Measurements from ENCODE around the gene GNG12. TPM values are rescaled to one million over a fixed set of nuclear protein-coding genes. Genes with fewer than 3 reads are reported as not detected.
A peak's percentile ranks its signal among the peaks of the same experiment; 100 is the strongest.

GNG12 gene
- total RNA-seq, 1 experiment from 2014 or later: 23.7 TPM

GRCh38 chr1:67708606-67709005 lies 124.7 kb downstream of the GNG12 start:
- CTCF ChIA-PET: interaction anchor here (1.4 kb wide), 1 partner anchor 173 kb away, joined by 3 read pairs; no protein-coding TSS in a partner anchor
- peaks cover 11% of the 10 kb centered on the region for H3K36me3 Mint-ChIP-seq
- H3K27ac Mint-ChIP-seq: no peak overlapping the region
- POLR2A ChIA-PET: no interaction called here
- TF ChIP-seq FOXJ3 (CRISPR knock-in tag; IDR thresholded peaks at IDR 0.05; ENCODE audit: borderline replicate concordance): no peak
- TF ChIP-seq ZNF138 (CRISPR knock-in tag; conservative IDR thresholded peaks at IDR 0.05): no peak
- TF ChIP-seq GTF2I (CRISPR knock-in tag; conservative IDR thresholded peaks at IDR 0.05): no peak
- TF ChIP-seq ZNF416 (CRISPR knock-in tag; IDR thresholded peaks at IDR 0.05): no peak
- H3K9me3 Mint-ChIP-seq: no peaks in the 10 kb centered on the region
- no peak for ATAC-seq
- peaks cover 5% of the 10 kb centered on the region for H3K4me1 Mint-ChIP-seq
- H3K27me3 Mint-ChIP-seq (ENCODE audit: low read depth): no peaks in the 10 kb centered on the region
- no peak for DNase-seq (ENCODE audit: low spot score)
- no peak overlapping the region for H3K4me3 Mint-ChIP-seq

GRCh38 chr1:67705735-67706453 lies 127.4 kb downstream of the GNG12 start:
- H3K4me3 Mint-ChIP-seq: no peak overlapping the region
- no peaks in the 10 kb centered on the region for H3K27me3 Mint-ChIP-seq (ENCODE audit: low read depth)
- DNase-seq (ENCODE audit: low spot score): no peak
- peaks cover 11% of the 10 kb centered on the region for H3K36me3 Mint-ChIP-seq
- ATAC-seq: no peak
- no peak for TF ChIP-seq IRF1 (CRISPR knock-in tag; IDR thresholded peaks at IDR 0.05)
- TF ChIP-seq ZNF671 (CRISPR knock-in tag; IDR thresholded peaks at IDR 0.05): no peak
- TF ChIP-seq ZNF396 (CRISPR knock-in tag; IDR thresholded peaks at IDR 0.05; ENCODE audit: borderline replicate concordance): no peak
- TF ChIP-seq SMAD4 (CRISPR knock-in tag; IDR thresholded peaks at IDR 0.05): no peak
- TF ChIP-seq ZNF416 (CRISPR knock-in tag; IDR thresholded peaks at IDR 0.05): no peak
- no peak for TF ChIP-seq CTCF (IDR thresholded peaks at IDR 0.05)
- POLR2A ChIA-PET: interaction anchor here (0.7 kb wide), 1 partner anchor 10 kb away, joined by 3 read pairs; no protein-coding TSS in a partner anchor
- H3K4me1 Mint-ChIP-seq: peaks cover 6% of the 10 kb centered on the region
- peak overlapping the region; percentile 5; the same call in 1 of the 2 replicates for H3K27ac Mint-ChIP-seq
- CTCF ChIA-PET: interaction anchor here (1.1 kb wide), 1 partner anchor 173 kb away, joined by 3 read pairs; no protein-coding TSS in a partner anchor
- no peaks in the 10 kb centered on the region for H3K9me3 Mint-ChIP-seq

- peaks cover 17% of the 10 kb centered on the region for H3K4me1 Mint-ChIP-seq
- ChIA-PET CTCF (interaction anchor here (1.1 to 1.7 kb wide), 2 partner anchors 45 to 56 kb away, joined by 4 to 6 read pairs; no protein-coding TSS in a partner anchor), POLR2A (interaction anchor here (0.6 kb wide), 1 partner anchor 19 kb away, joined by 3 read pairs; the partner anchor contains the start of gene GADD45A)
- DNase-seq (ENCODE audit: low spot score) (no peak), ATAC-seq (no peak)
- no peaks in the 10 kb centered on the region for H3K9me3 Mint-ChIP-seq
- no peak for TF ChIP-seq OVOL2 (CRISPR knock-in tag; IDR thresholded peaks at IDR 0.05; ENCODE audit: borderline replicate concordance)
- TF ChIP-seq E2F1 (CRISPR knock-in tag; IDR thresholded peaks at IDR 0.05): no peak
- TF ChIP-seq SOX15 (CRISPR knock-in tag; IDR thresholded peaks at IDR 0.05): no peak
- TF ChIP-seq ZNF423 (CRISPR knock-in tag; IDR thresholded peaks at IDR 0.05): no peak
- TF ChIP-seq USF2 (CRISPR knock-in tag; IDR thresholded peaks at IDR 0.05): no peak
- no peak for TF ChIP-seq MYBL2 (CRISPR knock-in tag; IDR thresholded peaks at IDR 0.05)
- no peak for TF ChIP-seq ZNF671 (CRISPR knock-in tag; IDR thresholded peaks at IDR 0.05)
- no peak for TF ChIP-seq ZBTB21 (CRISPR knock-in tag; IDR thresholded peaks at IDR 0.05; ENCODE audit: borderline replicate concordance)
- TF ChIP-seq ETV6 (CRISPR knock-in tag; IDR thresholded peaks at IDR 0.05): no peak
- no peak for TF ChIP-seq ATF3 (CRISPR knock-in tag; conservative IDR thresholded peaks at IDR 0.05)
- TF ChIP-seq ARID4B (CRISPR knock-in tag; IDR thresholded peaks at IDR 0.05; ENCODE audit: borderline replicate concordance): no peak
- TF ChIP-seq NFYB (CRISPR knock-in tag; conservative IDR thresholded peaks at IDR 0.05; ENCODE audit: low read depth): no peak
- no peak for TF ChIP-seq TEAD4 (CRISPR knock-in tag; IDR thresholded peaks at IDR 0.05)
- no peak for TF ChIP-seq HMGA2 (CRISPR knock-in tag; IDR thresholded peaks at IDR 0.05)
- H3K27me3 Mint-ChIP-seq (ENCODE audit: low read depth): no peaks in the 10 kb centered on the region
- no peak overlapping the region for H3K4me3 Mint-ChIP-seq
- no peak overlapping the region for H3K27ac Mint-ChIP-seq
- H3K36me3 Mint-ChIP-seq: peaks cover 11% of the 10 kb centered on the region
Observed at GRCh38 chr1:67704351-67704750, 128.9 kb downstream of the GNG12 start.
